ENCODE measurements around the gene TMEM147. TPM values are rescaled to one million over a fixed set of nuclear protein-coding genes. Genes with fewer than 3 reads are reported as not detected.

The TMEM147 gene
- total RNA-seq, 4 donors from 2014 or later = 47.3 to 109 (median 91.6) TPM

DNA sequence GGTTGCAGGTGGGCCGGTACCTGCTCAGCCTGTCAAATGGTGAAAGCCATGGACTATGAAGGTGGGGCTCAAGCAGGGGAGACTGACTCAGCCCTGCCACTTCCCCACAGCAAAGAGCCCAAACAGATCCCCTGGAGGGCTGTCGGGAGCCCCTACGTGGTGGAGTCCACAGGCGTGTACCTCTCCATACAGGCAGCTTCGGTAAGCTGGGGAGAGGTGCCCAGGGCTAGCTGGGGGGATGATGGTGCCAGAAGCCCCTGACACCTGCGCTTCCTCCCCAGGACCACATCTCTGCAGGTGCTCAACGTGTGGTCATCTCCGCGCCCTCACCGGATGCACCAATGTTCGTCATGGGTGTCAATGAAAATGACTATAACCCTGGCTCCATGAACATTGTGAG, 3.2 kb upstream of the TMEM147 start:
- H3K27ac ChIP-seq (replicated peaks in 1 of 4) = no peak overlapping the region
- WGBS = 91% methylated on average over 6 of the region's 11 CpGs
- peaks cover 16 to 29% (median 24%) of the 10 kb centered on the region in 4 donors for H3K4me1 ChIP-seq
- H3K27me3 ChIP-seq = no peaks in the 10 kb centered on the region
- TF ChIP-seq, protein P1, sequence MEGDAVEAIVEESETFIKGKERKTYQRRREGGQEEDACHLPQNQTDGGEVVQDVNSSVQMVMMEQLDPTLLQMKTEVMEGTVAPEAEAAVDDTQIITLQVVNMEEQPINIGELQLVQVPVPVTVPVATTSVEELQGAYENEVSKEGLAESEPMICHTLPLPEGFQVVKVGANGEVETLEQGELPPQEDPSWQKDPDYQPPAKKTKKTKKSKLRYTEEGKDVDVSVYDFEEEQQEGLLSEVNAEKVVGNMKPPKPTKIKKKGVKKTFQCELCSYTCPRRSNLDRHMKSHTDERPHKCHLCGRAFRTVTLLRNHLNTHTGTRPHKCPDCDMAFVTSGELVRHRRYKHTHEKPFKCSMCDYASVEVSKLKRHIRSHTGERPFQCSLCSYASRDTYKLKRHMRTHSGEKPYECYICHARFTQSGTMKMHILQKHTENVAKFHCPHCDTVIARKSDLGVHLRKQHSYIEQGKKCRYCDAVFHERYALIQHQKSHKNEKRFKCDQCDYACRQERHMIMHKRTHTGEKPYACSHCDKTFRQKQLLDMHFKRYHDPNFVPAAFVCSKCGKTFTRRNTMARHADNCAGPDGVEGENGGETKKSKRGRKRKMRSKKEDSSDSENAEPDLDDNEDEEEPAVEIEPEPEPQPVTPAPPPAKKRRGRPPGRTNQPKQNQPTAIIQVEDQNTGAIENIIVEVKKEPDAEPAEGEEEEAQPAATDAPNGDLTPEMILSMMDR (IDR thresholded peaks at IDR 0.05) = no peak
- TF ChIP-seq POLR2A (IDR thresholded peaks at IDR 0.05; ENCODE audit: low read depth) = no peak
- TF ChIP-seq POLR2AphosphoS5 (IDR thresholded peaks at IDR 0.05) = no peak
- TF ChIP-seq EP300 (IDR thresholded peaks at IDR 0.05) = no peak
- H3K36me3 ChIP-seq = peaks cover 0 to 15% (median 5%) of the 10 kb centered on the region in 4 donors
- DNase-seq (ENCODE audit: extremely low spot score) = no peak
- no peaks in the 10 kb centered on the region for H3K9me3 ChIP-seq
- intact Hi-C loops (cut with DNase I) = no loop called here
- no peak overlapping the region for H3K4me3 ChIP-seq

DNA sequence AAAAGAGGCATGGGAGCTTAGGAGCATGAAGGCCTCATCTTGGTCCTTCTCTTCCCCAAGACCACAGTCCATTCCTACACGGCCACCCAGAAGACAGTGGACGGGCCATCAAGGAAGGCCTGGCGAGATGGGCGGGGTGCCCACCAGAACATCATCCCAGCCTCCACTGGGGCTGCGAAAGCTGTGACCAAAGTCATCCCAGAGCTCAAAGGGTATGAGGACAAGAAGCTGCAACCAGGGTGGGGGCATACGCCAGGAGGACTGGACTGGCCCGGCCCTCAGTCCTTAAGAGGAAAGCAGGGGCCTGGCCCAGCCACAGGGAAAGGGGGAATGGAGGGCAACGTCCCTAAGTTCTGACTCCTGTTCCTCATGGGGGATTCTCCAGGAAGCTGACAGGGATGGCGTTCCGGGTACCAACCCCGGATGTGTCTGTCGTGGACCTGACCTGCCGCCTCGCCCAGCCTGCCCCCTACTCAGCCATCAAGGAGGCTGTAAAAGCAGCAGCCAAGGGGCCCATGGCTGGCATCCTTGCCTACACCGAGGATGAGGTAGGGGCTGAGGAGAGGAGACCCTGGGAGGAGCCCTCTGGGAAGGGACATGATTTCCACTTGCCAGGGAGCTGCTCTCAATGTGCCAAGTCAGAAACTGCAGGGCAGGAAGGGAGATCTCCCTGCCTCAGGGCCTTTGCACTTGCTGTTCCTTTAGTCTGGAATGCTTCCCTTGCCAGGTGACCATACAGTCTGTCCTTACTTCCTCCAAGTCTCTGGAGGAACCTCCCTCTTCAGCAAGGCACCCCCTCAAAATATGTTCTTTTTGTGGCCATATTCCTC, 1.9 kb upstream of the TMEM147 start:
- H3K27ac ChIP-seq (replicated peaks in 1 of 4) = no peak overlapping the region
- TF ChIP-seq, protein P1 (IDR thresholded peaks at IDR 0.05) = no peak
- TF ChIP-seq POLR2A (IDR thresholded peaks at IDR 0.05; ENCODE audit: low read depth) = no peak
- no peaks in the 10 kb centered on the region for H3K27me3 ChIP-seq
- 95% methylated on average over 8 of the region's 15 CpGs for WGBS
- intact Hi-C loops (cut with DNase I) = no loop called here
- no peak overlapping the region for H3K4me3 ChIP-seq
- no peaks in the 10 kb centered on the region for H3K9me3 ChIP-seq
- H3K4me1 ChIP-seq = peaks cover 16 to 33% (median 28%) of the 10 kb centered on the region in 4 donors
- H3K36me3 ChIP-seq = peaks cover 4 to 27% (median 14%) of the 10 kb centered on the region in 4 donors
- DNase-seq (ENCODE audit: extremely low spot score) = no peak

DNA sequence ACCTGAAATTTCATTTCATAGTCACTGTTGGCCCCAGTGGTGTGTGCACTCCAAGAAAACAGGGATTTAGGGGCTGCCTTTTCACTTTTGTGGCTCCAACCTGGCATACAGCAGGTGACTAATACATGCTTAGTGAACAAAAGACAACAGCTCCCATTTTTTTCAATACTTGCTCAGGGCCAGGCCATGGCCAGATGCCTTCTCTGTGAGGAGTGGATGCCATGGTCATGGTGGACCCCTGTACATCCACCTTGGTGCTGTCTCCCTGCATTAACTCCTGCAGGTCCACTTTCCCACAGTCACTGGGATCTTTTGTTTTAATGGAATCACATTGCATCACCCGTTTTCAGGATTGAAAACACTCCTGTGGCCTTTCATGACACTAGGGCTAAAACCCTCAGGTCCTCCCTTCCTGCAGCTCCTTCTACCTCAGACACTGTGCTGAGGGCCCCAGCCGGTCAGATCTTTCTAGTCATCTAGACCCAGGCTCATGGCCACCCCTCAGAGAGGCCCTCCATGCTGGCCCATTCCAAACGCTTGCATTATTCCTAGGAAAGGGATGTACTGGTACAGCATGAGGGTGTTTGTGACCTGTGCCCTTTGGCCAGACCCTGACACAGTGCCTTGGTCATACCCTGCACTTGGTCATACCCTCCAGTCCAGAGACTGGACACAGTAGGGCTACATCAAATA, 1.2 kb upstream of the TMEM147 start:
- intact Hi-C loops (cut with DNase I) = no loop called here
- peak overlapping the region; percentile 79 to 89 (median 84) for H3K4me3 ChIP-seq
- peak overlapping the region in 3 of 4 donors; percentile 81 to 87 (median 84) for H3K27ac ChIP-seq (replicated peaks in 1 of 4)
- H3K36me3 ChIP-seq = peaks cover 4 to 27% (median 16%) of the 10 kb centered on the region in 4 donors
- no peaks in the 10 kb centered on the region for H3K9me3 ChIP-seq
- WGBS = 66% methylated on average over 3 of the region's 3 CpGs
- H3K27me3 ChIP-seq = no peaks in the 10 kb centered on the region
- TF ChIP-seq POLR2AphosphoS5 (IDR thresholded peaks at IDR 0.05) (no peak), EP300 (IDR thresholded peaks at IDR 0.05) (no peak), POLR2A (IDR thresholded peaks at IDR 0.05; ENCODE audit: low read depth) (no peak)
- TF ChIP-seq, protein P1 (IDR thresholded peaks at IDR 0.05) = no peak
- no peak for DNase-seq (ENCODE audit: extremely low spot score)
- peaks cover 16 to 38% (median 28%) of the 10 kb centered on the region in 4 donors for H3K4me1 ChIP-seq

DNA sequence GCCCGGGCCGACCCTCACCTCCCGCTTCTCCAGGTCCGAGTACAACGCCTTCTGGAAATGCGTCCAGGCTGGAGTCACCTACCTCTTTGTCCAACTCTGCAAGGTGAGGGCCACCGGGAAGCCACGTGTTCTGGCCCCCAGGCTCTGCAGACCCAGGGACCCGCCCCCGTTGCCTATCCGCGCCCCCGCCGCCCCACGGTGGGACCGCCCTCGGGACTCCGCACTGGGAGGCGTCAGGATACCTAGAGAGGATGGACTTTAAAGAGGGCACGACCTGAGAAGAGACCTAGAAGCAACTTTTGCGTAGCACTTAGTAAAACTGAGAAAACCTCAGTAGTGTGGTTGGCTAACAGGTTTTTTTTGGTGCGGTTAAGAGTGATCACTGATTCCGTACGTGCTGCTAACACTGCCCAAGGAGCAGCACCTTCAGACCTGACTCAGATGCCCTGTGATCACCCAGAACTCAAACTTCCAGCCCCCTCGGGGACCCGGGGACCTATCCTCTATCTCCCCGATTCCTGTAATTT, 492 bp downstream of the TMEM147 start:
- DNase-seq (ENCODE audit: extremely low spot score) = no peak
- intact Hi-C loops (cut with DNase I) = loop anchor here (5.0 kb wide), 3 partner anchors 66 to 171 kb away; partner anchors contain the start of genes HAUS5, KMT2B and RBM42
- TF ChIP-seq POLR2A (IDR thresholded peaks at IDR 0.05; ENCODE audit: low read depth) (no peak), EP300 (IDR thresholded peaks at IDR 0.05) (no peak), POLR2AphosphoS5 (IDR thresholded peaks at IDR 0.05) (no peak)

More for the DNA sequence above, 492 bp downstream of the TMEM147 start:
- Histone ChIP-seq H3K27me3 (no peaks in the 10 kb centered on the region), H3K36me3 (peaks cover 4 to 28% (median 21%) of the 10 kb centered on the region in 4 donors), H3K9me3 (no peaks in the 10 kb centered on the region), H3K27ac (replicated peaks in 1 of 4) (peak overlapping the region; percentile 81 to 87 (median 84)), H3K4me1 (peaks cover 16 to 38% (median 28%) of the 10 kb centered on the region in 4 donors), H3K4me3 (peak overlapping the region; percentile 79 to 89 (median 84))
- 7% methylated on average over 17 of the region's 27 CpGs for WGBS
